SKM-1 (cell line): ENCODE results near the gene OGFOD1.

ENCODE experiments used
- DNase-seq: peaks from one replicate; lab custom pipeline; 2025; ENCODE audit not compliant: unreplicated experiment; lab: John Stamatoyannopoulos, UW

Gene OGFOD1

DNA sequence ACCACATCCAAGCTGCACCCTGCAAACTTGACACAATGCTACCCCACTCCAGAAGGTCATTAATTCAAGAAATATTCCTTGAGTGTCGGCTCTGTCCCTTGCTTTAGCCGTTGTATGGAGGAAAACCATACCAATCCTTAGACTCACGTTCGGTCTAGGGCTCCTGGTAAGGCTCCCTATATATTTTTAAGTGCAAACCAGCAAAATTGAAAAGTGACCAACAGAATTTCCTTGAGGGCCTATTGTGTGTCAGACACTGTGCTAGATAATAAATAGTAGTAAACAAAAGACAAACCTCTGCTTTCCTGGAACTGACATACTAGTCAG is 68.9 kb downstream of the OGFOD1 start:
- DNase-seq, result no peak

DNA sequence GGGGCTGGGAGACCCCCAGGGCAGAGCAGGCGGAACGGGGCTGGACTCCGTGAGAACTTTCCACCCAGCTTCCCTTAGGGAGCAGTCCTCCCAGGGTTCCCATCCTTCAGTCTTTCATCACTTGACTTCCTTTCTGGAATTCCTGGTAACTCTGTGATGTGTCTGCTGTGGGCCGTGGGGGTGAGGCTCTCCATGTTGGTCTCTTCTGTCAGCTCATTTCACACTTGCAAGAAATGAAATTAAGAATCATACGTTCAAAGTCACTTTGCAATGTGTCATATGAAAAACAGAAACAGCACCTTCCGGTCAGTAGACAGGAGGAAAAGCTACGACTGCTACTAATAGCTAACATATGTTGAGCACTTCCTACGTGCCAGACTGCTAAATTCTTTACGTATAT is 73.9 kb downstream of the OGFOD1 start:
- DNase-seq, result no peak
